Measurements from ENCODE around the gene IRX6. TPM values are rescaled to one million over a fixed set of nuclear protein-coding genes. Genes with fewer than 3 reads are reported as not detected.

Gene IRX6
- total RNA-seq, 1 experiment from 2014 or later: not detected

GRCh38 chr16:55325458-55326109 lies 1.6 kb downstream of the IRX6 start:
- DNase-seq: no peak
- POLR2A ChIA-PET: no interaction called here
- no peak overlapping the region for H3K4me3 Mint-ChIP-seq (ENCODE audit: unreplicated experiment)
- no peaks in the 10 kb centered on the region for H3K4me1 Mint-ChIP-seq (ENCODE audit: low read depth, unreplicated experiment)
- no TSS peak for BruUV-seq (replicated peaks)
- H3K36me3 ChIP-seq (ENCODE audit: control insufficient read depth, insufficient read depth, low read length): no peaks in the 10 kb centered on the region
- no peak for TF ChIP-seq CTCF (IDR thresholded peaks at IDR 0.05; ENCODE audit: insufficient read depth in 1 of 2, low read depth in 1 of 2, low read length in 1 of 2, severe bottlenecking in 1 of 2, unreplicated experiment in 1 of 2)
- intact Hi-C loops (cut with micrococcal nuclease; ENCODE audit: unreplicated experiment): no loop called here
- CTCF ChIA-PET: no interaction called here
- no peaks in the 10 kb centered on the region; the same call in 1 of the 2 replicates for H3K27me3 ChIP-seq (replicated peaks; ENCODE audit: control insufficient read depth, insufficient read depth, low read length)
- H3K27me3 Mint-ChIP-seq (ENCODE audit: insufficient read depth, unreplicated experiment): peaks cover 7% of the 10 kb centered on the region
- H3K9me3 ChIP-seq: no peaks in the 10 kb centered on the region
- H3K27ac Mint-ChIP-seq (ENCODE audit: unreplicated experiment): no peak overlapping the region
- H3K4me3 ChIP-seq (ENCODE audit: low read depth, low read length): no peak overlapping the region
- no peaks in the 10 kb centered on the region for H3K4me1 ChIP-seq
- H3K9me3 Mint-ChIP-seq (ENCODE audit: unreplicated experiment): no peaks in the 10 kb centered on the region
- H3K36me3 Mint-ChIP-seq (ENCODE audit: insufficient read depth, unreplicated experiment): no peaks in the 10 kb centered on the region

GRCh38 chr16:55326261-55327092 lies 2.5 kb downstream of the IRX6 start:
- no TSS peak for BruUV-seq (replicated peaks)
- no peaks in the 10 kb centered on the region; the same call in 1 of the 2 replicates for H3K27me3 ChIP-seq (replicated peaks; ENCODE audit: control insufficient read depth, insufficient read depth, low read length)
- intact Hi-C loops (cut with micrococcal nuclease; ENCODE audit: unreplicated experiment): no loop called here
- ChIA-PET CTCF (no interaction called here), POLR2A (no interaction called here)
- Mint-ChIP-seq H3K9me3 (ENCODE audit: unreplicated experiment) (no peaks in the 10 kb centered on the region), H3K36me3 (ENCODE audit: insufficient read depth, unreplicated experiment) (no peaks in the 10 kb centered on the region), H3K27me3 (ENCODE audit: insufficient read depth, unreplicated experiment) (no peaks in the 10 kb centered on the region), H3K4me1 (ENCODE audit: low read depth, unreplicated experiment) (no peaks in the 10 kb centered on the region), H3K27ac (ENCODE audit: unreplicated experiment) (no peak overlapping the region), H3K4me3 (ENCODE audit: unreplicated experiment) (no peak overlapping the region)
- H3K9me3 ChIP-seq: no peaks in the 10 kb centered on the region
- TF ChIP-seq CTCF (IDR thresholded peaks at IDR 0.05; ENCODE audit: insufficient read depth in 1 of 2, low read depth in 1 of 2, low read length in 1 of 2, severe bottlenecking in 1 of 2, unreplicated experiment in 1 of 2): no peak
- H3K4me3 ChIP-seq (ENCODE audit: low read depth, low read length): no peak overlapping the region
- no peak for DNase-seq
- no peaks in the 10 kb centered on the region for H3K36me3 ChIP-seq (ENCODE audit: control insufficient read depth, insufficient read depth, low read length)
- no peaks in the 10 kb centered on the region for H3K4me1 ChIP-seq

- Histone ChIP-seq H3K4me3 (ENCODE audit: low read depth, low read length) (no peak overlapping the region), H3K4me1 (no peaks in the 10 kb centered on the region), H3K27me3 (replicated peaks; ENCODE audit: control insufficient read depth, insufficient read depth, low read length) (no peaks in the 10 kb centered on the region), H3K36me3 (ENCODE audit: control insufficient read depth, insufficient read depth, low read length) (no peaks in the 10 kb centered on the region), H3K9me3 (no peaks in the 10 kb centered on the region)
- no peaks in the 10 kb centered on the region for H3K27me3 Mint-ChIP-seq (ENCODE audit: insufficient read depth, unreplicated experiment)
- ChIA-PET POLR2A (no interaction called here), CTCF (no interaction called here)
- no peak overlapping the region for H3K4me3 Mint-ChIP-seq (ENCODE audit: unreplicated experiment)
- no peaks in the 10 kb centered on the region for H3K4me1 Mint-ChIP-seq (ENCODE audit: low read depth, unreplicated experiment)
- no peaks in the 10 kb centered on the region for H3K9me3 Mint-ChIP-seq (ENCODE audit: unreplicated experiment)
- TF ChIP-seq CTCF (IDR thresholded peaks at IDR 0.05; ENCODE audit: insufficient read depth in 1 of 2, low read depth in 1 of 2, low read length in 1 of 2, severe bottlenecking in 1 of 2, unreplicated experiment in 1 of 2): no peak
- BruUV-seq (replicated peaks): no TSS peak
- H3K27ac Mint-ChIP-seq (ENCODE audit: unreplicated experiment): no peak overlapping the region
- no peak for DNase-seq
- no peaks in the 10 kb centered on the region for H3K36me3 Mint-ChIP-seq (ENCODE audit: insufficient read depth, unreplicated experiment)
- intact Hi-C loops (cut with micrococcal nuclease; ENCODE audit: unreplicated experiment): no loop called here
Observed at GRCh38 chr16:55328611-55329569, 4.9 kb downstream of the IRX6 start.

Data from Caco-2 (cell line).